ENCODE data around the gene LDLRAD3.

Gene LDLRAD3

DNA sequence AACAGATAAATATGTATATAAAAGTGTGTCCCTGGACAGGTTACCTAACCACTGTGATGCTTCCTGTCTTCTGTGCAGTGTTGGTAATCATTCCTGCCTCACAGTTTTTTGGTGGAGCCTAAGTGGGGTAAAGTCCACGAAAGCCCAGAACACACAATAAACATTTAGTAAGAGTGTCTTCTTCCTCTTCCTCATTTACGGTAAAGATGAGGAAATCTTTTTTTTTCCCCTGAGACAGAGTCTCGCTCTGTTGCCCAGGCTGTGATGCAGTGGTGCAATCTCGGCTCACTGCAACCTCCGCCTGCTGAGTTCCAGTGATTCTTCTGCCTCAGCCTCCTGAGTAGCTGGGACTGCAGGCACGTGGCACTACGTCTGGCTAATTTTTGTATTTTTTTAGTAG is 117.1 kb downstream of the LDLRAD3 start:
- no peak for DNase-seq (ENCODE audit: extremely low read depth, insufficient read length)
- TF ChIP-seq CTCF (IDR thresholded peaks at IDR 0.05; ENCODE audit: insufficient read depth, low read length, poor library complexity, severe bottlenecking), result no peak
- Histone ChIP-seq H3K27me3 (replicated peaks; ENCODE audit: control insufficient read depth, insufficient read depth, low read length) (no peaks in the 10 kb centered on the region), H3K4me3 (replicated peaks; ENCODE audit: low read depth, low read length) (no peak overlapping the region), H3K36me3 (ENCODE audit: control insufficient read depth, insufficient read depth, low read length) (no peaks in the 10 kb centered on the region)

- Histone ChIP-seq H3K27me3 (replicated peaks; ENCODE audit: control insufficient read depth, insufficient read depth, low read length) (no peaks in the 10 kb centered on the region), H3K36me3 (ENCODE audit: control insufficient read depth, insufficient read depth, low read length) (no peaks in the 10 kb centered on the region), H3K4me3 (replicated peaks; ENCODE audit: low read depth, low read length) (no peak overlapping the region)
- no peak for TF ChIP-seq CTCF (IDR thresholded peaks at IDR 0.05; ENCODE audit: insufficient read depth, low read length, poor library complexity, severe bottlenecking)
- no peak for DNase-seq (ENCODE audit: extremely low read depth, insufficient read length)
Observed at GRCh38 chr11:36061471-36061870, 117.6 kb downstream of the LDLRAD3 start.

DNA sequence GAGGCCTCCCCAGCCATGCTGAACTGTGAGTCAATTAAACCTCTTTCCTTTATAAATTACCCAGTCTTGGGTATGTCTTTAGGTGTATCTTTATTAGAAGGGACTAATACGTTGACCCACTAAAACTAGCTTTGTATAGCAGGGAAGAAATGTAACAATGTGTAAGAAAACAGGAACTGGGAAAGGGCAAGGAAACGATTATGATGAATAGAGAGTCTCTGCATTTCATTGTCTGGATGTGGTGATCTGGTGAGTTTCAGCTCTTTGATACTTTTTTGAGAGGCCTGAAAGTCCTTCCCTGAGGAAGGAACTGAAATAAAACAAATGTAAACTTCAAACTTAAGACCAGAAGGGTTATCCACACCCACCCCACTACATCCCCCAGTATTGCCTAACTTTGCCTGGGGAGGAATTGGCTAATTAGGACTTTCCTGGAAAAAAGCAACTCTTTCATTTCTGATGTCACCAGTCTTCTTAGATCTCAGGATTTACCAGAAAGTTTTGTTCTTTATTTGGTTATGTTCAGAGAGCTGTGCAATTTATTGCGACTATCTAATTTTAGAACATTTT is 119.0 kb downstream of the LDLRAD3 start:
- Histone ChIP-seq H3K4me3 (replicated peaks; ENCODE audit: low read depth, low read length) (no peak overlapping the region), H3K36me3 (ENCODE audit: control insufficient read depth, insufficient read depth, low read length) (no peaks in the 10 kb centered on the region), H3K27me3 (replicated peaks; ENCODE audit: control insufficient read depth, insufficient read depth, low read length) (no peaks in the 10 kb centered on the region)
- DNase-seq (ENCODE audit: extremely low read depth, insufficient read length), result no peak
- TF ChIP-seq CTCF (IDR thresholded peaks at IDR 0.05; ENCODE audit: insufficient read depth, low read length, poor library complexity, severe bottlenecking), result no peak

DNA sequence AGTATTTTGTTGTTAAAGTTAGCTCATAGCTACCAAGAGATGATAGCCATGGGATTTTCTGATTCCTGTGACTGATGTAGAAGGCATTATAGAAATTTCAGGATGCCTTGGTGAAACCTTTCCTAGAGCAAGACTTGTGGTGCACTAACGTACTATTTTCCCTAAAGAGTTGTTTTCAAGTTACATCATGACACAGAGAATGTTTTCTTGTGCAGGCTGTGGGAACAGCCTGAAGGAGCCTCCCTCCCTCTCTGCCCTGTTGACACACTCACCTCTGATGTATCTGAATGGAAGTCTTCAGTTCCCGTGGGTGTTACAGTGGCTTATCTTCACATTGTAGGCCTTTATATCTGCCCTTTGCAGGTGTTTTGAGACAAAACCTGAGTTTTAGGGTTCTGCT is 121.6 kb downstream of the LDLRAD3 start:
- DNase-seq (ENCODE audit: extremely low read depth, insufficient read length), result no peak
- Histone ChIP-seq H3K36me3 (ENCODE audit: control insufficient read depth, insufficient read depth, low read length) (no peaks in the 10 kb centered on the region), H3K4me3 (replicated peaks; ENCODE audit: low read depth, low read length) (no peak overlapping the region), H3K27me3 (replicated peaks; ENCODE audit: control insufficient read depth, insufficient read depth, low read length) (no peaks in the 10 kb centered on the region)
- TF ChIP-seq CTCF (IDR thresholded peaks at IDR 0.05; ENCODE audit: insufficient read depth, low read length, poor library complexity, severe bottlenecking), result no peak

GRCh38 chr11:36066891-36067290 is 123.0 kb downstream of the LDLRAD3 start:
- Histone ChIP-seq H3K36me3 (ENCODE audit: control insufficient read depth, insufficient read depth, low read length) (no peaks in the 10 kb centered on the region), H3K27me3 (replicated peaks; ENCODE audit: control insufficient read depth, insufficient read depth, low read length) (no peaks in the 10 kb centered on the region; the same call in 1 of the 2 replicates), H3K4me3 (replicated peaks; ENCODE audit: low read depth, low read length) (no peak overlapping the region)
- no peak for DNase-seq (ENCODE audit: extremely low read depth, insufficient read length)
- no peak for TF ChIP-seq CTCF (IDR thresholded peaks at IDR 0.05; ENCODE audit: insufficient read depth, low read length, poor library complexity, severe bottlenecking)

All from GM06990 (cell line).